PFSK-1 (cell line): Measurements from ENCODE around the gene WDR44.
A peak's percentile ranks its signal among the peaks of the same experiment; 100 is the strongest.

Source experiments
- SIN3A ChIP-seq: IDR thresholded peaks from 2 replicates; pipeline ENCODE4 v1.6.1; 2012; ENCODE audit warnings: mild to moderate bottlenecking, low read length, moderate library complexity, borderline replicate concordance; ENCODE audit not compliant: insufficient read depth
- TAF1 ChIP-seq: IDR thresholded peaks from 2 replicates; pipeline ENCODE4 v1.6.1; 2012; ENCODE audit warnings: low read length, control low read depth, borderline replicate concordance; ENCODE audit not compliant: insufficient read depth
- TF ChIP-seq, protein P1 (sequence below), 2 experiments: IDR thresholded peaks; 2 replicates each; pipeline versions ENCODE4 v1.6.1 to v1.8.0; 2011 to 2012; ENCODE audit warnings: low read depth in 2 of 2, low read length in 2 of 2, control low read depth in 1 of 2, inconsistent platforms in 1 of 2, mild to moderate bottlenecking in 1 of 2, moderate library complexity in 1 of 2; ENCODE audit not compliant: insufficient read depth in 1 of 2

DNA sequence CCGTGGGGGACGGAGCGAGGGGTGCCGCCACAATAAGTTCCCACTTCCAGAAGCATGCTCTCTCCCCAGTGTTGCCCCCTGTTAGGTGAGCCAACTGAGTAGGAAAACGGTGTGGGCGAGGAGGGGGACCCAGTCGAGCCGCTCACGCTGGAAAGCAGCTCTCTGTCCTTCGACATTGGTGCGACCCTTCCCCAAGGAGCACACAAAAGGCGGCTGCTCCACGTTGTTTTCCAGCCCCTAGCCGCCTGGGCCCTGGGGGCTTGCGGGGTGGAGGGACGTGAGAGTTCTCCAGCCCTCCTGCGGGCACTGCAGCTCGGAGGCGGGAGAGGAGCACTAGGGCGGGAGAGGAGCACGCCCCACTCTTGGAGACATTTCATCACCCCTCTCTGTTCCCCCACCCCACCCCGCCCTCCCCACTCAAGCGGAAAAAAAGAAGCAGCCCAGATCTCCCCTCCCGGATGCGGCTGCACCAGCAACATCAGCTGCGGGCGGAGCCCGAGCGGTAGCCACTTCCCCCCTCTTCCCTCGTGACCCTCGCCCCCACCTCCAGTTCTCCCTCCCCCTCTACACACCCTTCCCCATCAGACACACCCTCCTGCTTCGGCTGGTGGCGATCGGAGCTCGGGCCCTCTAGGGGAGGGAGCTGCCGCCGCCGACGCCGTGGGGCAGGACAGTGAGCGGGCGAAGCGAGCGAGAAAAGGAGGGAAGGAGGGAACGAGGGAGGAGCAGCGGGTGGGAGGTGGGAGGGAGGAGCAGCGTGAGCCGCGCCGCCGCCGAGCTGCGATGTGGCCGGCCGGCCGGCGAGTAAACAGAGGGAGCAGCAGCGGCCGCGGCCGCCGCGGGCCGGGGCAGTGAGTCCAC lies 149.4 kb downstream of the WDR44 start, which contains the start of gene DOCK11:
- TF ChIP-seq, protein P1, sequence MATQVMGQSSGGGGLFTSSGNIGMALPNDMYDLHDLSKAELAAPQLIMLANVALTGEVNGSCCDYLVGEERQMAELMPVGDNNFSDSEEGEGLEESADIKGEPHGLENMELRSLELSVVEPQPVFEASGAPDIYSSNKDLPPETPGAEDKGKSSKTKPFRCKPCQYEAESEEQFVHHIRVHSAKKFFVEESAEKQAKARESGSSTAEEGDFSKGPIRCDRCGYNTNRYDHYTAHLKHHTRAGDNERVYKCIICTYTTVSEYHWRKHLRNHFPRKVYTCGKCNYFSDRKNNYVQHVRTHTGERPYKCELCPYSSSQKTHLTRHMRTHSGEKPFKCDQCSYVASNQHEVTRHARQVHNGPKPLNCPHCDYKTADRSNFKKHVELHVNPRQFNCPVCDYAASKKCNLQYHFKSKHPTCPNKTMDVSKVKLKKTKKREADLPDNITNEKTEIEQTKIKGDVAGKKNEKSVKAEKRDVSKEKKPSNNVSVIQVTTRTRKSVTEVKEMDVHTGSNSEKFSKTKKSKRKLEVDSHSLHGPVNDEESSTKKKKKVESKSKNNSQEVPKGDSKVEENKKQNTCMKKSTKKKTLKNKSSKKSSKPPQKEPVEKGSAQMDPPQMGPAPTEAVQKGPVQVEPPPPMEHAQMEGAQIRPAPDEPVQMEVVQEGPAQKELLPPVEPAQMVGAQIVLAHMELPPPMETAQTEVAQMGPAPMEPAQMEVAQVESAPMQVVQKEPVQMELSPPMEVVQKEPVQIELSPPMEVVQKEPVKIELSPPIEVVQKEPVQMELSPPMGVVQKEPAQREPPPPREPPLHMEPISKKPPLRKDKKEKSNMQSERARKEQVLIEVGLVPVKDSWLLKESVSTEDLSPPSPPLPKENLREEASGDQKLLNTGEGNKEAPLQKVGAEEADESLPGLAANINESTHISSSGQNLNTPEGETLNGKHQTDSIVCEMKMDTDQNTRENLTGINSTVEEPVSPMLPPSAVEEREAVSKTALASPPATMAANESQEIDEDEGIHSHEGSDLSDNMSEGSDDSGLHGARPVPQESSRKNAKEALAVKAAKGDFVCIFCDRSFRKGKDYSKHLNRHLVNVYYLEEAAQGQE (IDR thresholded peaks at IDR 0.05; ENCODE audit: insufficient read depth in 1 of 2, low read depth in 2 of 2, low read length in 2 of 2): 0 out of 4 replicates have a peak, but pooled peaks of 1 of the 2 experiments have one; percentile 17
- TF ChIP-seq SIN3A (no peak), TAF1 (no peak)
